Progenitor cell of endocrine pancreas (in vitro differentiated cells): ENCODE data around the gene NOC4L. TPM values are rescaled to one million over a fixed set of nuclear protein-coding genes. Genes with fewer than 3 reads are reported as not detected.

Experiments used
- DNase-seq: peaks from one replicate; pipeline ENCODE4 v3.0.0; 2021; ENCODE audit warnings: low spot score; ENCODE audit not compliant: unreplicated experiment
- H3K27ac Mint-ChIP-seq: 2 replicates; pipeline ENCODE4 v1.8.0; 2021; ENCODE audit warnings: mild to moderate bottlenecking, moderate library complexity, mixed read lengths
- H3K27me3 Mint-ChIP-seq: 2 replicates; pipeline ENCODE4 v1.8.0; 2021; ENCODE audit warnings: mixed read lengths
- H3K36me3 Mint-ChIP-seq: 2 replicates; pipeline ENCODE4 v1.8.0; 2022; ENCODE audit warnings: mixed read lengths; ENCODE audit not compliant: insufficient read depth
- H3K4me1 Mint-ChIP-seq: 2 replicates; pipeline ENCODE4 v1.8.0; 2021; ENCODE audit warnings: low read depth, mixed read lengths
- H3K4me3 Mint-ChIP-seq: 2 replicates; pipeline ENCODE4 v1.8.0; 2021; ENCODE audit warnings: low read depth, mild to moderate bottlenecking, moderate library complexity, mixed read lengths
- H3K9me3 Mint-ChIP-seq: 2 replicates; pipeline ENCODE4 v1.8.0; 2021; ENCODE audit warnings: low read depth, mixed read lengths
- CTCF ChIP-seq: fragments of 200-600 bp; sonication (generic); IDR thresholded peaks from one replicate; pipeline ENCODE4 v1.5.0; 2021; ENCODE audit warnings: antibody characterized with exemption, mild to moderate bottlenecking; ENCODE audit not compliant: unreplicated experiment
- total RNA-seq: library from RNA; stranded (reverse); gene quantifications from 2 replicates; pipeline ENCODE4 v1.2.1, GENCODE V29; 2021

NOC4L gene
- total RNA-seq, 1 donor from 2014 or later = 27.0 TPM

- peaks cover 4% of the 10 kb centered on the region for H3K4me1 Mint-ChIP-seq
- H3K36me3 Mint-ChIP-seq = peaks cover 14% of the 10 kb centered on the region
- no peak overlapping the region for H3K27ac Mint-ChIP-seq
- H3K9me3 Mint-ChIP-seq = no peaks in the 10 kb centered on the region
- TF ChIP-seq CTCF = no peak
- no peak overlapping the region for H3K4me3 Mint-ChIP-seq
- H3K27me3 Mint-ChIP-seq = no peaks in the 10 kb centered on the region
- no peak for DNase-seq
Measured at GRCh38 chr12:132109741-132110140, 34.5 kb upstream of the NOC4L start.

GRCh38 chr12:132110677-132111076 lies 33.6 kb upstream of the NOC4L start:
- H3K36me3 Mint-ChIP-seq = peaks cover 12% of the 10 kb centered on the region
- no peak for TF ChIP-seq CTCF
- H3K27ac Mint-ChIP-seq = no peak overlapping the region
- no peak for DNase-seq
- no peak overlapping the region for H3K4me3 Mint-ChIP-seq
- H3K4me1 Mint-ChIP-seq = peaks cover 4% of the 10 kb centered on the region
- H3K9me3 Mint-ChIP-seq = no peaks in the 10 kb centered on the region
- no peaks in the 10 kb centered on the region for H3K27me3 Mint-ChIP-seq

GRCh38 chr12:132111654-132112304 lies 32.5 kb upstream of the NOC4L start:
- peaks cover 10% of the 10 kb centered on the region for H3K36me3 Mint-ChIP-seq
- no peak overlapping the region for H3K27ac Mint-ChIP-seq
- DNase-seq = no peak
- no peaks in the 10 kb centered on the region for H3K27me3 Mint-ChIP-seq
- H3K4me1 Mint-ChIP-seq = peaks cover 4% of the 10 kb centered on the region
- no peaks in the 10 kb centered on the region for H3K9me3 Mint-ChIP-seq
- H3K4me3 Mint-ChIP-seq = no peak overlapping the region
- TF ChIP-seq CTCF = no peak

GRCh38 chr12:132114667-132115066 lies 29.6 kb upstream of the NOC4L start:
- H3K4me3 Mint-ChIP-seq = no peak overlapping the region
- H3K4me1 Mint-ChIP-seq = no peaks in the 10 kb centered on the region
- no peaks in the 10 kb centered on the region for H3K9me3 Mint-ChIP-seq
- no peaks in the 10 kb centered on the region for H3K27me3 Mint-ChIP-seq
- TF ChIP-seq CTCF = no peak
- H3K27ac Mint-ChIP-seq = no peak overlapping the region
- peaks cover 8% of the 10 kb centered on the region for H3K36me3 Mint-ChIP-seq
- no peak for DNase-seq

- H3K9me3 Mint-ChIP-seq = no peaks in the 10 kb centered on the region
- H3K4me3 Mint-ChIP-seq = no peak overlapping the region
- H3K4me1 Mint-ChIP-seq = no peaks in the 10 kb centered on the region
- H3K27ac Mint-ChIP-seq = no peak overlapping the region
- no peak for TF ChIP-seq CTCF
- no peaks in the 10 kb centered on the region for H3K27me3 Mint-ChIP-seq
- H3K36me3 Mint-ChIP-seq = peaks cover 7% of the 10 kb centered on the region
- no peak for DNase-seq
Measured at GRCh38 chr12:132115500-132115899, 28.8 kb upstream of the NOC4L start.
